H1 (cell line): ENCODE measurements around the gene REPS2. TPM values are rescaled to one million over a fixed set of nuclear protein-coding genes. Genes with fewer than 3 reads are reported as not detected.

Experiments
- CTCF ChIA-PET: fragments of 300-600 bp; sonication (Branson Sonifier 250); formaldehyde crosslinking; loops from one replicate; lab custom pipeline; 2021; ENCODE audit not compliant: partially characterized antibody; lab: Charles Lee
- POLR2A ChIA-PET: fragments of 300-600 bp; sonication (Branson Sonifier 250); formaldehyde crosslinking; loops from one replicate; lab custom pipeline; 2021; ENCODE audit warnings: inconsistent platforms; ENCODE audit not compliant: partially characterized antibody; lab: Charles Lee
- DNase-seq, 2 experiments: peaks; one replicate each; pipeline versions ENCODE4 v3.0.0 to v3.0.0-alpha.2; 2010 to 2022; ENCODE audit warnings: low spot score in 2 of 2, low read depth in 1 of 2, mixed read lengths in 1 of 2
- FAIRE-seq: peaks from 2 replicates; lab custom pipeline; 2011; peaks lifted over from hg19 to GRCh38; lab: Jason Lieb, UNC
- H2AFZ ChIP-seq: 2 replicates; pipeline ENCODE4 v1.8.1; 2012; ENCODE audit warnings: low read length, inconsistent platforms
- H2AK5ac ChIP-seq: 2 replicates; pipeline ENCODE4 v1.6.1; 2013; ENCODE audit warnings: low read depth, low read length
- H2BK120ac ChIP-seq: replicated peaks from 2 replicates; pipeline ENCODE3; 2013; ENCODE audit warnings: low read depth, low read length, inconsistent platforms
- H2BK12ac ChIP-seq: 2 replicates; pipeline ENCODE4 v1.6.1; 2013; ENCODE audit warnings: low read depth, low read length
- H2BK15ac ChIP-seq: 2 replicates; pipeline ENCODE4 v1.6.1; 2013; ENCODE audit warnings: low read length
- H2BK20ac ChIP-seq: 2 replicates; pipeline ENCODE4 v1.6.1; 2013; ENCODE audit warnings: low read length
- H2BK5ac ChIP-seq: 2 replicates; pipeline ENCODE4 v1.6.1; 2013; ENCODE audit warnings: low read depth, low read length
- H3K14ac ChIP-seq: 2 replicates; pipeline ENCODE4 v1.6.1; 2013; ENCODE audit warnings: inconsistent platforms; ENCODE audit not compliant: insufficient read length
- H3K18ac ChIP-seq: 2 replicates; pipeline ENCODE4 v1.6.1; 2013; ENCODE audit warnings: low read length; ENCODE audit errors: extremely low read depth
- H3K23ac ChIP-seq: 2 replicates; pipeline ENCODE4 v1.6.1; 2013; ENCODE audit warnings: inconsistent platforms; ENCODE audit not compliant: insufficient read length
- H3K23me2 ChIP-seq: 2 replicates; pipeline ENCODE4 v1.6.1; 2013; ENCODE audit warnings: low read depth, low read length
- H3K27ac ChIP-seq: 2 replicates; pipeline ENCODE4 v1.6.1; 2011; ENCODE audit warnings: low read depth, low read length, inconsistent platforms
- H3K27me3 ChIP-seq, 4 experiments: replicated peaks in 1 of 4; 1 replicate in 1 of 4; 2 replicates in 3 of 4; pipeline versions ENCODE4 v1.6.1 to v1.8.1; 2011 to 2013; ENCODE audit warnings: low read length in 3 of 4, mild to moderate bottlenecking in 3 of 4, inconsistent platforms in 2 of 4, mixed read lengths in 2 of 4, moderate library complexity in 1 of 4; ENCODE audit not compliant: control insufficient read depth in 3 of 4, insufficient read depth in 3 of 4; ENCODE audit errors: extremely low read depth in 1 of 4
- H3K36me3 ChIP-seq, 4 experiments: 2 replicates each; pipeline versions ENCODE4 v1.6.1 to v1.8.1; 2011 to 2013; ENCODE audit warnings: mild to moderate bottlenecking in 4 of 4, low read length in 3 of 4, moderate library complexity in 2 of 4, control low read depth in 1 of 4, inconsistent platforms in 1 of 4; ENCODE audit not compliant: insufficient read depth in 4 of 4, control insufficient read depth in 2 of 4
- H3K4ac ChIP-seq: replicated peaks from 2 replicates; pipeline ENCODE3; 2013; ENCODE audit warnings: low read length, low read depth, mixed read lengths, inconsistent platforms; ENCODE audit not compliant: insufficient read length
- H3K4me1 ChIP-seq, 4 experiments: replicated peaks in 1 of 4; 1 replicate in 1 of 4; 2 replicates in 3 of 4; pipeline versions ENCODE4 v1.6.1 to v1.8.1; 2011 to 2013; ENCODE audit warnings: low read length in 3 of 4, inconsistent platforms in 2 of 4, mixed read lengths in 1 of 4; ENCODE audit not compliant: insufficient read depth in 4 of 4, control insufficient read depth in 3 of 4
- H3K4me2 ChIP-seq, 2 experiments: 2 replicates each; pipeline versions ENCODE4 v1.6.1 to v1.8.1; 2011 to 2013; ENCODE audit warnings: low read depth in 2 of 2, low read length in 2 of 2, control low read depth in 1 of 2, inconsistent platforms in 1 of 2, mild to moderate bottlenecking in 1 of 2; ENCODE audit not compliant: insufficient read depth in 1 of 2
- H3K4me3 ChIP-seq, 4 experiments: fragments of 200-600, 300-600 bp in 1 of 4; sonication (generic), shearing (Covaris generic), sonication (Bioruptor Twin) in 1 of 4; 2 replicates each; pipeline versions ENCODE4 v1.5.1 to v1.8.1; 2011 to 2016; ENCODE audit warnings: low read length in 4 of 4, low read depth in 3 of 4, control low read depth in 2 of 4, inconsistent platforms in 2 of 4, mild to moderate bottlenecking in 2 of 4, mixed read lengths in 1 of 4, moderate library complexity in 1 of 4; ENCODE audit not compliant: insufficient read depth in 2 of 4; ENCODE audit errors: extremely low read depth in 1 of 4
- H3K56ac ChIP-seq: replicated peaks from 2 replicates; pipeline ENCODE3; 2013; ENCODE audit warnings: low read depth, mild to moderate bottlenecking, mixed read lengths, low read length, inconsistent platforms; ENCODE audit not compliant: insufficient read length
- H3K79me1 ChIP-seq: 2 replicates; pipeline ENCODE4 v1.6.1; 2013; ENCODE audit warnings: low read depth, low read length, control low read depth
- H3K79me2 ChIP-seq, 2 experiments: 2 replicates each; pipeline versions ENCODE4 v1.6.1 to v1.8.1; 2012 to 2013; ENCODE audit warnings: low read length in 2 of 2, mild to moderate bottlenecking in 2 of 2, inconsistent platforms in 1 of 2; ENCODE audit not compliant: insufficient read depth in 2 of 2, control insufficient read depth in 1 of 2
- H3K9ac ChIP-seq, 4 experiments: replicated peaks in 1 of 4; 1 replicate in 1 of 4; 2 replicates in 3 of 4; pipeline versions ENCODE4 v1.6.1 to v1.8.1; 2011 to 2013; ENCODE audit warnings: low read depth in 3 of 4, low read length in 3 of 4, control low read depth in 2 of 4, mild to moderate bottlenecking in 2 of 4, moderate library complexity in 2 of 4, inconsistent platforms in 1 of 4; ENCODE audit errors: extremely low read depth in 1 of 4
- H3K9me3 ChIP-seq, 2 experiments: 2 replicates each; pipeline versions ENCODE4 v1.6.1 to v1.8.1; 2012 to 2013; ENCODE audit warnings: mild to moderate bottlenecking in 2 of 2, moderate library complexity in 2 of 2, control low read depth in 1 of 2, inconsistent platforms in 1 of 2, low read depth in 1 of 2, low read length in 1 of 2, mixed read lengths in 1 of 2; ENCODE audit not compliant: insufficient read depth in 2 of 2
- H4K20me1 ChIP-seq, 2 experiments: replicated peaks in 1 of 2; 2 replicates each; pipeline versions ENCODE3 to v1.8.1; 2011 to 2013; ENCODE audit warnings: inconsistent platforms in 2 of 2, low read length in 2 of 2, mild to moderate bottlenecking in 1 of 2; ENCODE audit not compliant: insufficient read depth in 2 of 2, control insufficient read depth in 1 of 2
- H4K5ac ChIP-seq: 2 replicates; pipeline ENCODE4 v1.6.1; 2013; ENCODE audit warnings: low read length, low read depth, mixed read lengths, inconsistent platforms; ENCODE audit not compliant: insufficient read length
- H4K8ac ChIP-seq: 2 replicates; pipeline ENCODE4 v1.8.0; 2013; ENCODE audit warnings: mild to moderate bottlenecking, moderate library complexity, low read length, inconsistent platforms; ENCODE audit not compliant: insufficient read depth; ENCODE audit errors: extremely low read depth
- H4K91ac ChIP-seq: replicated peaks from 2 replicates; pipeline ENCODE3; 2013; ENCODE audit warnings: low read length, mixed read lengths, inconsistent platforms; ENCODE audit not compliant: insufficient read length
- ATF2 ChIP-seq: IDR thresholded peaks from 2 replicates; pipeline ENCODE4 v1.6.1; 2012; ENCODE audit warnings: low read length, inconsistent platforms
- BRCA1 ChIP-seq: IDR thresholded peaks from 2 replicates; pipeline ENCODE4 v1.6.1; 2012; ENCODE audit warnings: low read depth, low read length, improper control_type of control experiment
- JUND ChIP-seq: IDR thresholded peaks from 2 replicates; pipeline ENCODE4 v1.6.1; 2011; ENCODE audit warnings: mild to moderate bottlenecking, improper control_type of control experiment, low read length
- POLR2AphosphoS5 ChIP-seq: IDR thresholded peaks from 2 replicates; pipeline ENCODE4 v1.6.1; 2011; ENCODE audit warnings: low read depth, low read length
- SP1 ChIP-seq: IDR thresholded peaks from 2 replicates; pipeline ENCODE4 v1.6.1; 2011; ENCODE audit warnings: low read depth, low read length
- TAF1 ChIP-seq: IDR thresholded peaks from 2 replicates; pipeline ENCODE4 v1.6.1; 2011; ENCODE audit warnings: mild to moderate bottlenecking, low read depth, low read length
- WGBS, 2 experiments: shearing (Covaris generic) in 1 of 2; methylation state at CpG; one replicate each; pipeline versions ENCODE4 v1.1.6 to v1.1.7; 2013 to 2015; ENCODE audit warnings: low lambda C conversion rate in 2 of 2, mixed read lengths in 2 of 2, inconsistent platforms in 1 of 2, low coverage in 1 of 2, missing lambda C conversion rate in 1 of 2; ENCODE audit not compliant: insufficient replicate concordance in 2 of 2, insufficient coverage in 1 of 2, insufficient read length in 1 of 2; ENCODE audit errors: extremely low coverage in 1 of 2, missing lambda C conversion rate in 1 of 2; 5-methylcytosine and 5-hydroxymethylcytosine counted together
- polyA plus RNA-seq, 7 experiments: library from polyadenylated mRNA; depleted of rRNA in 3 of 7; stranded (reverse) in 5 of 7; unstranded in 2 of 7; fragments of >200 nt in 5 of 7; fragments of 200-250 nt in 2 of 7; gene quantifications; 1 replicate in 5 of 7; 2 replicates in 1 of 7; 4 replicates in 1 of 7; pipeline versions ENCODE4 v1.2.1 to v1.2.3, GENCODE V29; 2011 to 2013; ENCODE audit warnings: missing spikeins in 2 of 7, mixed read lengths in 2 of 7
- total RNA-seq: library from RNA; stranded (reverse); fragmentation: NEBNext Ultra II Directional; extraction: Animal tissue kit (Norgen Biotek cat#: 25700); gene quantifications from 2 replicates; pipeline ENCODE4 v1.2.1, GENCODE V29; 2021

The REPS2 gene
- total and polyA plus RNA-seq, 2 of the 8 experiments (the other 6 are each of a cell fraction or from before 2014, with no cell fraction given) = 0.79 to 4.3 TPM

GRCh38 chrX:17183566-17183965 lies 237.1 kb downstream of the REPS2 start:
- Histone ChIP-seq H2AK5ac (no peak overlapping the region), H2BK5ac (no peak overlapping the region), H4K91ac (no peak overlapping the region), H3K79me1 (no peaks in the 10 kb centered on the region), H3K27ac (no peak overlapping the region), H3K9ac (no peak overlapping the region), H2BK20ac (no peak overlapping the region), H3K79me2 (no peaks in the 10 kb centered on the region), H2BK120ac (no peak overlapping the region), H4K20me1 (no peaks in the 10 kb centered on the region), H3K4me2 (no peak overlapping the region), H2AFZ (no peak overlapping the region), H4K8ac (no peak overlapping the region), H3K23ac (no peak overlapping the region), H3K4me3 (no peak overlapping the region), H3K27me3 (no peaks in the 10 kb centered on the region), H3K4me1 (no peaks in the 10 kb centered on the region), H4K5ac (no peak overlapping the region), H2BK12ac (no peak overlapping the region), H3K36me3 (no peaks in the 10 kb centered on the region), H2BK15ac (no peak overlapping the region), H3K14ac (no peak overlapping the region), H3K4ac (no peak overlapping the region), H3K56ac (no peak overlapping the region), H3K9me3 (no peaks in the 10 kb centered on the region), H3K18ac (no peak overlapping the region), H3K23me2 (no peaks in the 10 kb centered on the region)
- POLR2A ChIA-PET = no interaction called here
- FAIRE-seq (peak; percentile 24), DNase-seq (no peak)
- 85% methylated on average over 2 of the region's 2 CpGs; no CpG with 5 or more reads in 1 of the 2 experiments for WGBS, 2 experiments
- peak; percentile 52; the same call in 1 of the 2 replicates for TF ChIP-seq ATF2
- no peak for TF ChIP-seq TAF1
- no peak for TF ChIP-seq SP1
- no peak for TF ChIP-seq BRCA1
- peak; percentile 56; the same call in 1 of the 2 replicates for TF ChIP-seq JUND
- no peak for TF ChIP-seq POLR2AphosphoS5
- CTCF ChIA-PET = no interaction called here
